ACC112 (cell line): Measurements from ENCODE around the gene SLC5A10.
A peak's percentile ranks its signal among the peaks of the same experiment; 100 is the strongest.

Experiments used
- H2AFZ ChIP-seq: fragments of 200-600 bp; sonication (generic); one replicate; pipeline ENCODE4 v1.6.0; 2017; ENCODE audit warnings: antibody characterized with exemption, low read length; ENCODE audit not compliant: unreplicated experiment
- H3K27ac ChIP-seq: fragments of 200-600 bp; sonication (generic); 2 replicates; pipeline ENCODE4 v1.5.1; 2014; ENCODE audit warnings: low read depth, mild to moderate bottlenecking, antibody characterized with exemption, low read length, moderate library complexity
- H3K27me3 ChIP-seq: fragments of 200-600 bp; sonication (generic); 2 replicates; pipeline ENCODE4 v1.6.1; 2014; ENCODE audit warnings: mild to moderate bottlenecking, antibody characterized with exemption, low read length, moderate library complexity, mixed read lengths; ENCODE audit not compliant: insufficient read depth
- H3K36me3 ChIP-seq: fragments of 200-600 bp; sonication (generic); 2 replicates; pipeline ENCODE4 v1.6.1; 2016; ENCODE audit warnings: mild to moderate bottlenecking, antibody characterized with exemption, low read length, moderate library complexity, mixed read lengths; ENCODE audit not compliant: insufficient read depth
- H3K4me1 ChIP-seq: fragments of 200-600 bp; sonication (generic); one replicate; pipeline ENCODE4 v1.6.1; 2016; ENCODE audit warnings: low read length, mixed read lengths; ENCODE audit not compliant: insufficient read depth, unreplicated experiment, control insufficient read depth
- H3K4me3 ChIP-seq: fragments of 200-600 bp; sonication (generic); 2 replicates; pipeline ENCODE4 v1.5.1; 2014; ENCODE audit warnings: mild to moderate bottlenecking, low read depth, low read length
- H3K79me2 ChIP-seq: fragments of 200-600 bp; sonication (generic); one replicate; pipeline ENCODE4 v1.6.0; 2016; ENCODE audit warnings: low read length; ENCODE audit not compliant: control insufficient read depth, unreplicated experiment, insufficient read depth

Gene SLC5A10

GRCh38 chr17:18951941-18952842, at the start of gene SLC5A10:
Gene SLC5A10, plus strand, starts transcription at chr17:18952165. Its CDS starts 41 bp downstream, at chr17:18952206.
- H2AFZ ChIP-seq, result no peak within 1 kb of the TSS
- no peak within 1 kb of the TSS for H3K4me3 ChIP-seq
- no peaks in the 10 kb centered on the region for H3K36me3 ChIP-seq
- H3K4me1 ChIP-seq, result no peaks in the 10 kb centered on the region
- peaks cover 20% of the 10 kb centered on the region for H3K27me3 ChIP-seq
- H3K79me2 ChIP-seq, result no peaks in the 10 kb centered on the region
- H3K27ac ChIP-seq, result no peak within 1 kb of the TSS

GRCh38 chr17:18904482-18904881, 47.5 kb upstream of the SLC5A10 start:
- Histone ChIP-seq H3K4me3 (no peak overlapping the region), H3K79me2 (peaks cover 3% of the 10 kb centered on the region), H3K36me3 (peaks cover 9% of the 10 kb centered on the region; the same call in 1 of the 2 replicates), H3K27ac (no peak overlapping the region), H3K4me1 (no peaks in the 10 kb centered on the region), H2AFZ (no peak overlapping the region), H3K27me3 (no peaks in the 10 kb centered on the region)

GRCh38 chr17:18905226-18905625, 46.7 kb upstream of the SLC5A10 start:
- Histone ChIP-seq H3K36me3 (peaks cover 9% of the 10 kb centered on the region; the same call in 1 of the 2 replicates), H3K4me1 (no peaks in the 10 kb centered on the region), H3K27ac (no peak overlapping the region), H3K79me2 (peaks cover 3% of the 10 kb centered on the region), H3K27me3 (no peaks in the 10 kb centered on the region), H2AFZ (no peak overlapping the region), H3K4me3 (no peak overlapping the region)

GRCh38 chr17:18910326-18910725, 41.6 kb upstream of the SLC5A10 start:
- no peaks in the 10 kb centered on the region for H3K4me1 ChIP-seq
- no peak overlapping the region for H3K27ac ChIP-seq
- no peak overlapping the region for H3K4me3 ChIP-seq
- H3K79me2 ChIP-seq, result no peaks in the 10 kb centered on the region
- peaks cover 14% of the 10 kb centered on the region; the same call in 1 of the 2 replicates for H3K36me3 ChIP-seq
- H2AFZ ChIP-seq, result no peak overlapping the region
- no peaks in the 10 kb centered on the region for H3K27me3 ChIP-seq

GRCh38 chr17:18910881-18911280, 41.1 kb upstream of the SLC5A10 start:
- Histone ChIP-seq H2AFZ (no peak overlapping the region), H3K79me2 (no peaks in the 10 kb centered on the region), H3K27me3 (no peaks in the 10 kb centered on the region), H3K36me3 (peaks cover 14% of the 10 kb centered on the region; the same call in 1 of the 2 replicates), H3K27ac (no peak overlapping the region), H3K4me3 (no peak overlapping the region), H3K4me1 (no peaks in the 10 kb centered on the region)

GRCh38 chr17:18916816-18917500, 35.0 kb upstream of the SLC5A10 start:
- H3K27ac ChIP-seq, result no peak overlapping the region
- H3K27me3 ChIP-seq, result no peaks in the 10 kb centered on the region
- no peaks in the 10 kb centered on the region for H3K79me2 ChIP-seq
- H3K4me3 ChIP-seq, result no peak overlapping the region
- peaks cover 7% of the 10 kb centered on the region; the same call in 1 of the 2 replicates for H3K36me3 ChIP-seq
- H3K4me1 ChIP-seq, result peaks cover 19% of the 10 kb centered on the region
- H2AFZ ChIP-seq, result no peak overlapping the region

GRCh38 chr17:18917506-18918032, 34.4 kb upstream of the SLC5A10 start:
- Histone ChIP-seq H3K36me3 (peaks cover 7% of the 10 kb centered on the region; the same call in 1 of the 2 replicates), H3K27me3 (no peaks in the 10 kb centered on the region), H3K4me1 (peaks cover 23% of the 10 kb centered on the region), H3K4me3 (no peak overlapping the region), H2AFZ (no peak overlapping the region), H3K27ac (no peak overlapping the region), H3K79me2 (no peaks in the 10 kb centered on the region)

- peaks cover 4% of the 10 kb centered on the region; the same call in 1 of the 2 replicates for H3K36me3 ChIP-seq
- no peaks in the 10 kb centered on the region for H3K27me3 ChIP-seq
- H2AFZ ChIP-seq, result no peak overlapping the region
- H3K4me1 ChIP-seq, result peaks cover 23% of the 10 kb centered on the region
- H3K79me2 ChIP-seq, result no peaks in the 10 kb centered on the region
- no peak overlapping the region for H3K27ac ChIP-seq
- no peak overlapping the region for H3K4me3 ChIP-seq
Observed at GRCh38 chr17:18919963-18920362, 32.0 kb upstream of the SLC5A10 start.

- peaks cover 23% of the 10 kb centered on the region for H3K4me1 ChIP-seq
- H3K27ac ChIP-seq, result peak overlapping the region; percentile 65
- H3K79me2 ChIP-seq, result no peaks in the 10 kb centered on the region
- peak overlapping the region; percentile 29; the same call in 1 of the 2 replicates for H3K4me3 ChIP-seq
- H2AFZ ChIP-seq, result no peak overlapping the region
- peaks cover 4% of the 10 kb centered on the region; the same call in 1 of the 2 replicates for H3K36me3 ChIP-seq
- no peaks in the 10 kb centered on the region for H3K27me3 ChIP-seq
Observed at GRCh38 chr17:18920911-18921441, 31.0 kb upstream of the SLC5A10 start.

- Histone ChIP-seq H3K36me3 (peaks cover 4% of the 10 kb centered on the region; the same call in 1 of the 2 replicates), H3K79me2 (no peaks in the 10 kb centered on the region), H3K27ac (peak overlapping the region; percentile 65), H3K27me3 (no peaks in the 10 kb centered on the region), H2AFZ (no peak overlapping the region), H3K4me1 (peaks cover 23% of the 10 kb centered on the region), H3K4me3 (no peak overlapping the region)
Observed at GRCh38 chr17:18921485-18921884, 30.5 kb upstream of the SLC5A10 start.
